GM21737 (cell line): ENCODE results near the gene PPM1A.

Experiments
- ATAC-seq: cut with Tn5 transposase; IDR thresholded peaks from one replicate; pipeline ENCODE4 v1.9.1; 2021; ENCODE audit warnings: mild to moderate bottlenecking, moderate library complexity; ENCODE audit not compliant: unreplicated experiment

The PPM1A gene

GRCh38 chr14:60257865-60258264, 8.8 kb downstream of the PPM1A start:
- ATAC-seq = no peak

GRCh38 chr14:60265163-60265562, 16.1 kb downstream of the PPM1A start:
- no peak for ATAC-seq

GRCh38 chr14:60266021-60266937, 17.3 kb downstream of the PPM1A start:
- ATAC-seq = no peak

- no peak for ATAC-seq
Measured at GRCh38 chr14:60272177-60272576, 23.2 kb downstream of the PPM1A start.

GRCh38 chr14:60273956-60274355, 24.9 kb downstream of the PPM1A start:
- ATAC-seq = no peak

- ATAC-seq = no peak
Measured at GRCh38 chr14:60274448-60274847, 25.4 kb downstream of the PPM1A start.

- no peak for ATAC-seq
Measured at GRCh38 chr14:60275932-60276331, 26.9 kb downstream of the PPM1A start.

GRCh38 chr14:60276347-60276746, 27.3 kb downstream of the PPM1A start:
- no peak for ATAC-seq

GRCh38 chr14:60277605-60278190, 28.7 kb downstream of the PPM1A start:
- ATAC-seq = no peak

GRCh38 chr14:60278350-60278749, 29.3 kb downstream of the PPM1A start:
- ATAC-seq = no peak

- no peak for ATAC-seq
Measured at GRCh38 chr14:60287452-60287851, 38.4 kb downstream of the PPM1A start.

GRCh38 chr14:60288279-60288678, 39.3 kb downstream of the PPM1A start:
- no peak for ATAC-seq

GRCh38 chr14:60294411-60295069, 45.5 kb downstream of the PPM1A start:
- no peak for ATAC-seq

- ATAC-seq = no peak
Measured at GRCh38 chr14:60300019-60300418, 51.0 kb downstream of the PPM1A start.

- no peak for ATAC-seq
Measured at GRCh38 chr14:60301685-60302084, 52.7 kb downstream of the PPM1A start.

GRCh38 chr14:60302663-60303062, 53.6 kb downstream of the PPM1A start:
- no peak for ATAC-seq

- no peak for ATAC-seq
Measured at GRCh38 chr14:60303745-60304144, 54.7 kb downstream of the PPM1A start.

GRCh38 chr14:60304509-60304908, 55.5 kb downstream of the PPM1A start:
- ATAC-seq = no peak

GRCh38 chr14:60309867-60310552, 61.0 kb downstream of the PPM1A start:
- no peak for ATAC-seq

- ATAC-seq = no peak
Measured at GRCh38 chr14:60311417-60311816, 62.4 kb downstream of the PPM1A start.

- no peak for ATAC-seq
Measured at GRCh38 chr14:60313093-60313492, 64.1 kb downstream of the PPM1A start.
